Common myeloid progenitor, CD34-positive (primary cell): ENCODE results near the gene ALDH18A1.

Experiments used
- CTCF ChIA-PET: fragments of 350-600 bp; sonication (Branson Sonifier 250); formaldehyde crosslinking; loops from one replicate; lab custom pipeline; 2021; ENCODE audit warnings: antibody characterized with exemption; lab: Charles Lee
- POLR2A ChIA-PET: fragments of 350-600 bp; sonication (Branson Sonifier 250); formaldehyde crosslinking; loops from one replicate; lab custom pipeline; 2021; ENCODE audit warnings: antibody characterized with exemption; lab: Charles Lee
- DNase-seq, 3 donors: peaks; one replicate each; pipeline versions ENCODE4 v3.0.0 to v3.0.0-alpha.2; 2013
- H3K27ac ChIP-seq, 2 experiments: 1 replicate in 1 of 2; 2 replicates in 1 of 2; pipeline ENCODE4 v1.7.0; 2013; ENCODE audit warnings: inconsistent platforms in 2 of 2, low read length in 2 of 2, mild to moderate bottlenecking in 2 of 2, low read depth in 1 of 2, moderate library complexity in 1 of 2; ENCODE audit not compliant: severe bottlenecking in 2 of 2, insufficient read depth in 1 of 2, poor library complexity in 1 of 2
- H3K27me3 ChIP-seq, 5 experiments: replicated peaks in 2 of 5; 1 replicate in 3 of 5; 2 replicates in 2 of 5; pipeline versions ENCODE4 v1.6.1 to v1.7.0; 2013; ENCODE audit warnings: low read length in 4 of 5, mild to moderate bottlenecking in 2 of 5, moderate library complexity in 2 of 5, inconsistent platforms in 1 of 5; ENCODE audit not compliant: insufficient read depth in 5 of 5, control insufficient read depth in 4 of 5
- H3K36me3 ChIP-seq, 4 experiments: 1 replicate in 2 of 4; 2 replicates in 2 of 4; pipeline versions ENCODE4 v1.6.1 to v1.7.0; 2013; ENCODE audit warnings: low read length in 3 of 4, control low read depth in 1 of 4, mild to moderate bottlenecking in 1 of 4; ENCODE audit not compliant: control insufficient read depth in 4 of 4, insufficient read depth in 4 of 4
- H3K4me1 ChIP-seq, 4 experiments: 1 replicate in 3 of 4; 2 replicates in 1 of 4; pipeline versions ENCODE4 v1.6.1 to v1.7.1; 2013; ENCODE audit warnings: low read length in 3 of 4, mild to moderate bottlenecking in 3 of 4, control low read depth in 1 of 4, inconsistent platforms in 1 of 4, moderate library complexity in 1 of 4; ENCODE audit not compliant: control insufficient read depth in 4 of 4, insufficient read depth in 4 of 4; ENCODE audit errors: control extremely low read depth in 1 of 4
- H3K4me3 ChIP-seq, 7 experiments: 1 replicate in 4 of 7; 2 replicates in 3 of 7; pipeline versions ENCODE4 v1.5.1 to v1.7.0; 2013; ENCODE audit warnings: mild to moderate bottlenecking in 7 of 7, low read length in 6 of 7, moderate library complexity in 6 of 7, inconsistent platforms in 2 of 7, low read depth in 2 of 7, control low read depth in 1 of 7; ENCODE audit not compliant: insufficient read depth in 4 of 7, control insufficient read depth in 1 of 7; ENCODE audit errors: extremely low read depth in 1 of 7
- H3K9me3 ChIP-seq, 5 experiments: 1 replicate in 4 of 5; 2 replicates in 1 of 5; pipeline versions ENCODE4 v1.6.1 to v1.7.1; 2013; ENCODE audit warnings: low read length in 4 of 5, mild to moderate bottlenecking in 2 of 5, inconsistent platforms in 1 of 5, low read depth in 1 of 5, moderate library complexity in 1 of 5; ENCODE audit not compliant: control insufficient read depth in 4 of 5, insufficient read depth in 2 of 5; ENCODE audit errors: control extremely low read depth in 1 of 5
- WGBS: methylation state at CpG from one replicate; pipeline ENCODE4 v1.1.5; 2013; ENCODE audit not compliant: insufficient coverage; 5-methylcytosine and 5-hydroxymethylcytosine counted together

Gene ALDH18A1

DNA sequence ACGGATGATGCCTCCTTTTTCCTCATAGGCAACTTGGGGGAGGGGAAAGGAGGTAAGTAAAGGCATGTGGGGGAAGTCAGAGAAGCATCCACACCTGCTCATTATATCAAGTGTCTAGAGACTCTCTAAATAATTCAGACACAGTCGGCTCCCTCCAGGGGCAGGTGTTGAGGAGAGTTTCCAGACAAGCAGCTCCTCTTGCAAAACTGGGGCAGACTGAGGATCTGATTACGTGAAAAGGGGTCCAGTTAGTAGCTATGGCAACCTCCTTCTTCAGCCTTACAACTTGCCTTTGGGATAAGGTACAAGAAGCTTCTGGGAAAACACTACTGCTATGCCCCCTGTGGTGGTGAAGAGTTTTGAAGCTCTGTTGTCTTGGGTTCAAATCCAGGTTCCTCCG, 56.4 kb downstream of the ALDH18A1 start:
- no peak overlapping the region for H3K27ac ChIP-seq
- H3K36me3 ChIP-seq: peaks cover 0 to 5% (median 3%) of the 10 kb centered on the region in 4 experiments
- WGBS: 100% methylated on average over 1 of the region's 4 CpGs
- no peak overlapping the region for H3K4me3 ChIP-seq
- H3K9me3 ChIP-seq: peaks cover 0 to 2% (median 0%) of the 10 kb centered on the region in 5 experiments
- DNase-seq: no peak
- ChIA-PET POLR2A (no interaction called here), CTCF (interaction anchor here (0.9 to 8.7 kb wide), 10 partner anchors 38 to 236 kb away, joined by 3 to 123 read pairs (median 6); no protein-coding TSS in a partner anchor)
- H3K27me3 ChIP-seq: no peaks in the 10 kb centered on the region
- H3K4me1 ChIP-seq: no peaks in the 10 kb centered on the region

DNA sequence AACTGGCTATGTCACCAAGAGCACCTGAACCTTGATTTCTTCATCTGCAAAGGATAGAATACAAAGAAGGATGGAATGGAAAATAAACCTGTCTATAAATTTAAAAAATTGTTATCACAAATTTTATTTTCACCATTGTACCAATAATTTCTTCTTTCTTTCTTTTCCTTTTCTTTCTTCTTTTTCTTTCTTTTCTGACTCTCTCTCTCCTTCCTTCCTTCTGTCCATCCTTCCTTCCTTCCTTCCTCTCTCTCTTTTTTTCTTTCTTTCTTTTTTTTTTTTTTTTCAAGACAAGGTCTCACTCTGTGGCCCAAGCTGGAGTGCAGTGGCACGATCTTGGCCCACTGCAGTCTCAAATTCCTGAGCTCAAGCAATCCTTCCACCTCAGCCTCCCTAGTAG, 58.7 kb downstream of the ALDH18A1 start:
- Histone ChIP-seq H3K4me1 (peaks cover 0 to 2% (median 0%) of the 10 kb centered on the region in 4 experiments), H3K36me3 (no peaks in the 10 kb centered on the region), H3K4me3 (no peak overlapping the region), H3K9me3 (peaks cover 0 to 2% (median 0%) of the 10 kb centered on the region in 5 experiments), H3K27me3 (no peaks in the 10 kb centered on the region), H3K27ac (no peak overlapping the region)
- WGBS: 89% methylated on average over 1 of the region's 1 CpG
- no peak for DNase-seq
- ChIA-PET CTCF (interaction anchor here (8.1 to 8.7 kb wide), 2 partner anchors 167 to 222 kb away, joined by 93 to 123 read pairs; no protein-coding TSS in a partner anchor), POLR2A (no interaction called here)

DNA sequence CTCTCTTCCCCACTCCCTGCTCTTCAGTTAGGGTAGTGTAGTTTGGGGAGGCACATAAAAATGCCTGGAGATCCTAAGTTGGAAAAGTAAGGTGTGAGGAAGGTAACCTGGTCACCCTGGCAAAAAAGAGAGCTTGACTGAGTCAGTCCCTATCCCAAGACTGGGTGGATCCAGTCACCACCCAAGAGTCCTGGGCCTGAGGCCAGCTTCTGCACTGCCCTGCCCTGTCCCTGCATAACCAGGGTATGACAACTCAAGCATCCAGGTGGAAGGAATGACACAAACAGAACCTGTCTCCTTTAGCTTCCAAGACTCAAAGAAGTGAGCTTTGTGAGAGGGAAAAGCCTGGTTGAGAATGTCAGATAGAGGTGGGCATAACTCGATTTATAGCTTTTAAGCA, 68.5 kb downstream of the ALDH18A1 start:
- H3K27me3 ChIP-seq: peaks cover 0 to 2% (median 0%) of the 10 kb centered on the region in 5 experiments
- no peaks in the 10 kb centered on the region for H3K9me3 ChIP-seq
- H3K4me1 ChIP-seq: no peaks in the 10 kb centered on the region
- H3K36me3 ChIP-seq: no peaks in the 10 kb centered on the region
- 40% methylated on average over 1 of the region's 1 CpG for whole genome bisulfite sequencing
- POLR2A ChIA-PET: no interaction called here
- CTCF ChIA-PET: interaction anchor here (1.3 to 1.4 kb wide), 2 partner anchors 142 to 214 kb away, joined by 3 read pairs; no protein-coding TSS in a partner anchor
- no peak overlapping the region for H3K4me3 ChIP-seq
- DNase-seq: no peak
- H3K27ac ChIP-seq: no peak overlapping the region

DNA sequence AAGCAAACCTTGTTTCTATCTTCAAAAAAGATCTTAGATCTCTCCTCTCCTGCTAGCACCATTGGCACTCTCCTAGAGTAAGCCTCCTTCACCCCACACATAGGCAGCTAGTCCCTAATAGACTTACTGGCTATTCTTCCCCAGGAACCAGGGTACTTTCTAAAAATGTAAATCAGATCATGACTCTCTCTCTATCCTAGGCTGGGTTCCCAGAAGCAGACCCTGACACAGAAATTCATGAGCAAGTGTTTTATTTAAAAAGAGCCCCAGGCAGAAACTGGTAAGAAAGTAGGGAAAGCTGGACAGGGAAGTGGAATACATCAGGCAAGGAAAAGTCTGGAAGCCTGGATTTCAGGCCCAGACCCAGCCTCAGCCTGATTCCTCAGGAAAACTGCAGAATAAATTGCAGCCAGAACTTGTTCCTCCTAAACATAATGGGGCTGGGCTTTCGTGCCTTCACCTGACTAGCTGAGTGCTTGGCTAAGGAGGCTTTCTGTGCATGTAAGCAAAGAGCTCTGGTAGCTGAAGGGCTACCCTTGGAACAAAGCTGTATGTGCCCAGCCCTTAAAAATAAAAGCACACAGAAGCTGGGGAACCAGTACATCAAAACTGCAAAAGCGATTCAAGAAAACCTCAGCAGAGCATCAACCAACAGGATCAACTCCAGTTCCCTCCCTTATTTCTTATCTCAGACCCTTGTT, 76.5 kb downstream of the ALDH18A1 start:
- H3K9me3 ChIP-seq: no peaks in the 10 kb centered on the region
- H3K27ac ChIP-seq: no peak overlapping the region
- ChIA-PET CTCF (interaction anchor here (0.6 to 1.6 kb wide), 4 partner anchors 11 to 67 kb away, joined by 3 to 5 read pairs (median 4); no protein-coding TSS in a partner anchor), POLR2A (no interaction called here)
- no peaks in the 10 kb centered on the region for H3K4me1 ChIP-seq
- DNase-seq: no peak
- no peaks in the 10 kb centered on the region for H3K36me3 ChIP-seq
- H3K27me3 ChIP-seq: peaks cover 0 to 1% (median 0%) of the 10 kb centered on the region in 5 experiments
- no CpG with 5 or more reads among the region's 2 CpGs for WGBS
- H3K4me3 ChIP-seq: no peak overlapping the region

DNA sequence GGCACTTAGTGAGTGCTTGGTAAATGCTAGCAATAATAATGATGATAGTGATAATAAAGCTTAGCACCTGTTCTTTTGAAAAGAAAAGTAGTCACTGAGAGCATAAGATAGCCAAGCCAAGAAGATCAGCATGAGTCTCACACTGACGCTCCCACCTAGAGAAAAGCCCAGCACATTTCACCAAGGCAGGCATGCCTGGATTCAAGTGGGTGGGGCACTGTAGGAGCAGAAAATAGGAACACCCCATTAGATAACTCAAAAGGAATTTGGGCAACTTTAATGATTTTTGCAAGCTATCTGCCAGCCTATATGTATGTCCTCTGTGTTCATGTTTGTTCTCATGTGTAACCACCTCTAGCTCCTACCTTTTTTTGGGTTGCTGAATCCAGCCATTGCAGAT, 77.2 kb downstream of the ALDH18A1 start:
- H3K4me3 ChIP-seq: no peak overlapping the region
- DNase-seq: no peak
- H3K27me3 ChIP-seq: peaks cover 0 to 2% (median 0%) of the 10 kb centered on the region in 5 experiments
- H3K27ac ChIP-seq: no peak overlapping the region
- H3K4me1 ChIP-seq: no peaks in the 10 kb centered on the region
- no CpG with 5 or more reads among the region's 1 CpG for WGBS
- H3K36me3 ChIP-seq: no peaks in the 10 kb centered on the region
- ChIA-PET CTCF (interaction anchor here (0.6 to 1.3 kb wide), 2 partner anchors 25 to 66 kb away, joined by 4 to 5 read pairs; no protein-coding TSS in a partner anchor), POLR2A (no interaction called here)
- no peaks in the 10 kb centered on the region for H3K9me3 ChIP-seq

DNA sequence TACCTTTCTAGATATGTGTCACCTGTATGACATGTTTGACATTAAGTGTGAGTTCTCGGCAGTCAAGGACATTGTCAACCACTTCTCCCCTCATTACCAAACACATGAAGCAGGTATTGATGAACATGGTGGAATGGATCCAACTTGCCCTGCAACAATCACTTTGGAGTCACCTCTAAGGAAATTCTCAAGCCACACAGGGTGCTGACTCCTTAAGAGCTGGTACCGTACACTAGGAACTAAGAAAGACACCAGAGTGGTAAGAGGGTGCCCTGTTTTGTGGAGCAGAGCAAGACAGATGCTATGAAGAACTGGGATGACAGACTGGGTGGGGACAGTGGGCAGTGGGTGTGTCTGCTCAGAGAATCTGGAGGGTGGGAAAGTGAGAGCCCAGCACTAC, 77.9 kb downstream of the ALDH18A1 start:
- Histone ChIP-seq H3K27me3 (peaks cover 0 to 2% (median 0%) of the 10 kb centered on the region in 5 experiments), H3K4me3 (no peak overlapping the region), H3K4me1 (no peaks in the 10 kb centered on the region), H3K27ac (no peak overlapping the region), H3K9me3 (no peaks in the 10 kb centered on the region), H3K36me3 (no peaks in the 10 kb centered on the region)
- no peak for DNase-seq
- 100% methylated on average over 1 of the region's 2 CpGs for WGBS
- CTCF ChIA-PET: no interaction called here
- POLR2A ChIA-PET: no interaction called here
